IPS-18a (cell line): Measurements from ENCODE around the gene AFDN.
"Not testable (repeated sequence)": the region's sequence is repeated elsewhere in the genome, so short reads cannot be mapped to it uniquely, and the experiment has no call there.

Experiments
- H3K27ac ChIP-seq: one replicate; pipeline ENCODE4 v1.5.1; 2013; ENCODE audit warnings: low read length
- H3K27me3 ChIP-seq: one replicate; pipeline ENCODE4 v1.6.1; 2013; ENCODE audit warnings: mild to moderate bottlenecking, low read length; ENCODE audit not compliant: control insufficient read depth, insufficient read depth
- H3K36me3 ChIP-seq: one replicate; pipeline ENCODE4 v1.6.1; 2013; ENCODE audit warnings: low read depth, low read length; ENCODE audit not compliant: control insufficient read depth
- H3K4me1 ChIP-seq: one replicate; pipeline ENCODE4 v1.6.1; 2013; ENCODE audit warnings: low read depth, low read length; ENCODE audit not compliant: control insufficient read depth
- H3K4me3 ChIP-seq: one replicate; pipeline ENCODE4 v1.5.1; 2013; ENCODE audit warnings: low read length
- H3K9ac ChIP-seq: one replicate; pipeline ENCODE4 v1.6.1; 2013; ENCODE audit warnings: mild to moderate bottlenecking, low read length, moderate library complexity
- H3K9me3 ChIP-seq: one replicate; pipeline ENCODE4 v1.6.1; 2013; ENCODE audit warnings: low read depth, low read length; ENCODE audit not compliant: control insufficient read depth

Gene AFDN

GRCh38 chr6:167973148-167973885, 146.6 kb downstream of the AFDN start:
- Histone ChIP-seq H3K4me1 (peaks cover 18% of the 10 kb centered on the region), H3K9me3 (no peaks in the 10 kb centered on the region), H3K9ac (no peak overlapping the region), H3K27me3 (no peaks in the 10 kb centered on the region), H3K4me3 (no peak overlapping the region), H3K36me3 (peaks cover 24% of the 10 kb centered on the region), H3K27ac (no peak overlapping the region)

- H3K27me3 ChIP-seq: no peaks in the 10 kb centered on the region
- H3K9ac ChIP-seq: no peak overlapping the region
- peaks cover 10% of the 10 kb centered on the region for H3K36me3 ChIP-seq
- no peak overlapping the region for H3K4me3 ChIP-seq
- no peak overlapping the region for H3K27ac ChIP-seq
- peaks cover 18% of the 10 kb centered on the region for H3K4me1 ChIP-seq
- H3K9me3 ChIP-seq: no peaks in the 10 kb centered on the region
These were observed 148.1 kb downstream of the AFDN start for GRCh38 chr6:167974640-167975344.

GRCh38 chr6:167975458-167975857, 148.7 kb downstream of the AFDN start:
- no peak overlapping the region for H3K27ac ChIP-seq

GRCh38 chr6:167976116-167976657, 149.5 kb downstream of the AFDN start:
- not testable (repeated sequence) for H3K4me3 ChIP-seq, H3K36me3 ChIP-seq, H3K27me3 ChIP-seq, H3K27ac ChIP-seq, H3K9ac ChIP-seq, H3K9me3 ChIP-seq
- H3K4me1 ChIP-seq: peaks cover 18% of the 10 kb centered on the region

More at GRCh38 chr6:167975458-167975857, 148.7 kb downstream of the AFDN start:
- Histone ChIP-seq H3K4me1 (peaks cover 18% of the 10 kb centered on the region), H3K36me3 (peaks cover 4% of the 10 kb centered on the region), H3K27me3 (no peaks in the 10 kb centered on the region), H3K4me3 (no peak overlapping the region), H3K9me3 (no peaks in the 10 kb centered on the region), H3K9ac (no peak overlapping the region)

- H3K4me3 ChIP-seq: no peak overlapping the region
- H3K27ac ChIP-seq: no peak overlapping the region
- H3K27me3 ChIP-seq: no peaks in the 10 kb centered on the region
- no peak overlapping the region for H3K9ac ChIP-seq
- H3K4me1 ChIP-seq: peaks cover 18% of the 10 kb centered on the region
- H3K9me3 ChIP-seq: no peaks in the 10 kb centered on the region
- no peaks in the 10 kb centered on the region for H3K36me3 ChIP-seq
These were observed 150.0 kb downstream of the AFDN start for GRCh38 chr6:167976708-167977107.

GRCh38 chr6:167977717-167978467, 151.2 kb downstream of the AFDN start:
- peaks cover 13% of the 10 kb centered on the region for H3K4me1 ChIP-seq
- H3K27ac ChIP-seq: no peak overlapping the region
- H3K27me3 ChIP-seq: no peaks in the 10 kb centered on the region
- no peaks in the 10 kb centered on the region for H3K36me3 ChIP-seq
- no peak overlapping the region for H3K9ac ChIP-seq
- no peak overlapping the region for H3K4me3 ChIP-seq
- H3K9me3 ChIP-seq: no peaks in the 10 kb centered on the region

- H3K27ac ChIP-seq: no peak overlapping the region
- H3K9me3 ChIP-seq: no peaks in the 10 kb centered on the region
- H3K9ac ChIP-seq: no peak overlapping the region
- H3K27me3 ChIP-seq: no peaks in the 10 kb centered on the region
- no peaks in the 10 kb centered on the region for H3K36me3 ChIP-seq
- H3K4me3 ChIP-seq: no peak overlapping the region
- peaks cover 6% of the 10 kb centered on the region for H3K4me1 ChIP-seq
These were observed 151.9 kb downstream of the AFDN start for GRCh38 chr6:167978607-167979006.

- H3K4me1 ChIP-seq: no peaks in the 10 kb centered on the region
- H3K9me3 ChIP-seq: no peaks in the 10 kb centered on the region
- no peak overlapping the region for H3K4me3 ChIP-seq
- no peaks in the 10 kb centered on the region for H3K36me3 ChIP-seq
- H3K9ac ChIP-seq: no peak overlapping the region
- H3K27me3 ChIP-seq: no peaks in the 10 kb centered on the region
- H3K27ac ChIP-seq: no peak overlapping the region
These were observed 152.9 kb downstream of the AFDN start for GRCh38 chr6:167979436-167980139.

GRCh38 chr6:167980911-167981580, 154.3 kb downstream of the AFDN start:
- Histone ChIP-seq H3K27ac (no peak overlapping the region), H3K9me3 (no peaks in the 10 kb centered on the region), H3K36me3 (no peaks in the 10 kb centered on the region), H3K4me3 (no peak overlapping the region), H3K4me1 (no peaks in the 10 kb centered on the region), H3K9ac (no peak overlapping the region), H3K27me3 (no peaks in the 10 kb centered on the region)

GRCh38 chr6:167981916-167982462, 155.3 kb downstream of the AFDN start:
- no peaks in the 10 kb centered on the region for H3K36me3 ChIP-seq
- H3K4me3 ChIP-seq: no peak overlapping the region
- H3K4me1 ChIP-seq: no peaks in the 10 kb centered on the region
- H3K9me3 ChIP-seq: no peaks in the 10 kb centered on the region
- no peak overlapping the region for H3K9ac ChIP-seq
- H3K27me3 ChIP-seq: no peaks in the 10 kb centered on the region
- no peak overlapping the region for H3K27ac ChIP-seq
